ENCODE data around the gene UHMK1.
"Not testable (repeated sequence)": the region's sequence is repeated elsewhere in the genome, so short reads cannot be mapped to it uniquely, and the experiment has no call there.

Gene UHMK1

DNA sequence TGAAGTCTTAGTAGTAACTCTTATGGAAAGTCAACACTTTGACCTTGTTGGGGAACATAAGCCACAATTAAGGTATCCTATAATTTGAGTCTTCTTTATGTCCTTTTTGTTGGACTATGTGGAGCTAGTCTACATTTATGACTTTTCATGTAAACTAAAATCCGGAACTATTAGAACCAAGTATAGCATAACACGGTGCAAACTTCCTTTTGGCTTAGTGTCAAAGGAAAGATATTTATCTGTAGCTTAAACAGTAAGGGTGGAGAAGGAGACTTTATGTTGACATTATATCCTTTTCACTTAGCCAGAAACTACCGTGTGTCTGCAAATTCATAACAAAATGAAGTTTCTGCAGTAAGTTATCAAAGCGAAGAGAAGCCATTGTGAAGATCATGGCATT lies 71.2 kb downstream of the UHMK1 start:
- DNase-seq, result no peak

DNA sequence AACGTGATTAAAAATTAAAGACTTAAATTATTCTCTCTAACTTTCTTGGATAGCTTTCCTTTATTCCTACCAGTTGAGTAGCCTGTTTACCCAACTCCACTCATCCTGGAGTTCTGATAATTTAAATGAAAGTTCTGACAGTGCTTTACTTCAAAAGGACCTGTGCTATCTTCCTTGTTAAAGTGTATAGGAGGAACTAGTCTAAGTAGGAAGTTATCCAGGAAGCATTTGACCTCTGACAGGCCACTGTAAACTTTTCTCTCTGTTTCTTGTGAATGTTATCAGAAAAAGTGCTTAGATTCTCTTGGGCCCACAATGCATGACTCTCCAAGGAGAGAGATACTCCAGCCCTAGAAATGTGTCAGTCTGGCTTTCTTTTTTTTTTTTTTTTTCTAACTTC lies 73.1 kb downstream of the UHMK1 start:
- no peak for DNase-seq

DNA sequence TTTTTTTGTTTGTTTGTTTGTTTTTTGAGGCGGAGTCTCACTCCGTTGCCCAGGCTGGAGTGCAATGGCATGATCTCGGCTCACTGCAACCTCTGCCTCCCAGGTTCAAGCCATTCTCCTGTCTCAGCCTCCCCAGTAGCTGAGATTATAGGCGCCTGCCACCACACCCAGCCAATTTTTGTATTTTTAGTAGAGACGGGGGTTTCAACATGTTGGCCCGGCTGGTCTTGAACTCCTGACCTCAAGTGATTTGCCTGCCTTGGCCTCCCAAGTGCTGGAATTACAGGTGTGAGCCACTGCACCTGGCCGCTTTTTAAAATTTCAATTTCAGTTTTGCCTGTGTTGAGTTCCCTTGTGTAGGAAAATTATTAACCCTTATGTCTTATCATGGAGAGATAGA lies 73.5 kb downstream of the UHMK1 start:
- DNase-seq, result not testable (repeated sequence)

DNA sequence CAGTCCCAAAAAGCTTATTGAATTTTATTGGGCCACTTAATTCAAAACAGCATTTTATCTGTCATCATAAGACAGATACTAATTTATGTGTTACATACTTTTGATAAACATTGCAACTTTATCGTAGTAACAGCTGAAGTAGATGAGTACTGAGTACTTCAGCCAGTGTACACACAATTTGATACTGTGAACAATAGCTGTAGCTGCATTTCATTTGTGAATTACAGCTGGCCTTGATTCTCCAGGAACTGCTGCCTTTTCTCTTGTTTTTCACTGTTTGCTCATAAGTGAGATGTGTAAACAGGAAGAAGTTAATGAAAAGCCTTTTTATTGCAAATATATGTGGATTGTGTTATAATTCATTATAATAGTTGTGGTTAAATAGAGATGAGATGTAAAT lies 74.1 kb downstream of the UHMK1 start:
- DNase-seq, result no peak

DNA sequence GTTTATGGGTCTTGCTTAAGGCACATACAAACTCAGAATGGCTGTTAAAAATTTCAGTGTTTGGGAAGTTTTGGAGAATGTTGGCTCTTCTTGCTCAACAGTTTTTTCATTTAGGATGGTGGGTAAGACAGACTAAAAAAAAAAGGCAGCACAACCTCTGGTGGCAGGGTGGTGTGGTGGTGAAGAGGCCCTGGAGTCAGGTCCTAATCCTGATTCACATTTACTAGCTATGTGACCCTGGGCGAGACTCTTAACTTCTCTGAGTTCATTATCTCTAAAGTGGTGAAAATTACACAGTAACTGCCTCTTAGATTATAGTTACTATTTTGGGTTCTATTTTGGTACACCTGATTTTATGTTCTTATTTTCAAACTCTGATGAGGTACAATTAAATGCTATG lies 75.5 kb downstream of the UHMK1 start:
- DNase-seq, result no peak

DNA sequence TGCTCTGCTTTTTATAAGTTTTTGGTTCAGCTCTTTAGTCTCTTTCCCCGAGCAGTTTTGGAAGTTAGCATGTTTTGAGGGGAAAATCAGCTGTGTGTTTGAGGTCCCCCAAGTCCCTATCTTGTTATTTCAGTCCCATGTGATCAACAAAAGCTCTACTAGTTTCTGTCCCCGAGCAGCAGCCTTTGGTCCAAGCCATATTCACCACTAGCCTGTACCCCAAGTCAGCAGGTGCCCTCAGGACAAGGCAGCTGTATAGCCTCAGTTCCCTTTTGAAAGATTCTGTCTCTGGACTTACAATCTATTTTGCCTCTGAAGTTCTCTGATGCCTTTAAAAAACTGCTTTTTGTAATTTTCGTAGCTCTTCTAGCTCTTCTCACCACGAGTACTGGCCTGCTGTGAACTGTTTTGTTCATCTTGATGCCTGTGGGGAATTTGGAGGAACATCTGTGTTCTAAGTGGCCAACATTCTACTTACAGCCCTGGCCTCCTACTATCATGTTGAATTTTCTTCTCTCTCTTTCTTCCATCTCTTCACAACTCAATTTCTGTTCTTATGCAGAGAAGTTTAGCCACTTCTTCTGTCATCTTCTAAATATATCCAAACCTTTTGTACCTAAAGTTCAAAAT lies 80.6 kb downstream of the UHMK1 start:
- DNase-seq, result no peak

DNA sequence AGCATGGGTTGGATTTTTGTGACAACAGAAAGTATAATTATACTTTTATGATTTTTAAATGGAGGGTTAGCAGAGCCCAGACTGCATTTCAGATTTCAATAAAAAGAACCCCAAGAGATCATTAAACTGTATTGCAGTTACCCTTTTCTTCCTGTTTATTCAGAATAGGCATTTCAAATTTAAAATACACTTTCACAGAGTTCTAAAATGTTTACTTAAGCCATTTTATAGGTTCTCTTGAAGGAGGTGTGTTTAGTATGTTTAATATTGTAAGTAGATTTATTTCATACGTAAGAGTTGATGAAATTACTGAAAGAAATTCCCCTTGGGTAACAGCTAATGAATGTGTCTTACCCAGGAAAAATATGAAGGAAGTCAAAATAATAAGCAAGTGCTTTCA lies 81.3 kb downstream of the UHMK1 start:
- no peak for DNase-seq

Data from MV-4-11 (cell line).